ENCODE results near the gene DNAJC10.

GRCh38 chr2:182744490-182744889, 28.4 kb downstream of the DNAJC10 start:
- no peak for TF ChIP-seq CTCF (IDR thresholded peaks at IDR 0.05 in 4 of 5, conservative IDR thresholded peaks at IDR 0.05 in 1 of 5)
- TF ChIP-seq POLR2A (IDR thresholded peaks at IDR 0.05), result no peak
